K562 (cell line): ENCODE data around the gene KLHL29. TPM values are rescaled to one million over a fixed set of nuclear protein-coding genes. Genes with fewer than 3 reads are reported as not detected.

Experiments used
- ATAC-seq: fragments of 200-7000 bp; cut with Tn5 transposase; 3 replicates; pipeline ENCODE4 v1.9.1; 2020; ENCODE audit warnings: moderate library complexity
- BruUV-seq: library from RNA; stranded (reverse); fragments of 400-500 nt; replicated peaks from 2 replicates; lab custom pipeline; 2021; lab: Mats Ljungman, UMichigan
- CTCF ChIA-PET: fragments of 300-600 bp; formaldehyde crosslinking; extraction: SDS; loops from one replicate; lab custom pipeline; 2021; ENCODE audit warnings: low intra/inter-chr PET ratio; lab: Yijun Ruan, JAX
- POLR2A ChIA-PET: fragments of 300-600, 350-650 bp; sonication (Branson Sonifier 250); formaldehyde crosslinking; extraction: SDS; loops from one replicate; lab custom pipeline; 2021; ENCODE audit warnings: antibody characterized with exemption, inconsistent platforms; lab: Yijun Ruan, JAX
- DNase-seq, 4 experiments: peaks; one replicate each; pipeline versions ENCODE4 v3.0.0 to v3.0.0-alpha.2; 2011 to 2018; ENCODE audit warnings: low spot score in 3 of 4, mixed read lengths in 3 of 4; ENCODE audit errors: extremely low read depth in 1 of 4
- FAIRE-seq: peaks from 2 replicates; lab custom pipeline; 2011; peaks lifted over from hg19 to GRCh38; lab: Jason Lieb, UNC
- H2AFZ ChIP-seq: 2 replicates; pipeline ENCODE4 v1.6.0; 2011; ENCODE audit warnings: low read depth, low read length, control low read depth, inconsistent platforms
- H3K27ac ChIP-seq: fragments of 200-600 bp; 3 replicates; pipeline ENCODE4 v1.8.0; 2011; ENCODE audit warnings: low read depth, mild to moderate bottlenecking, control low read depth, inconsistent platforms, low read length, moderate library complexity, mixed read lengths; ENCODE audit errors: extremely low read depth
- H3K27me3 ChIP-seq, 2 experiments: fragments of 300-600 bp in 1 of 2; 2 replicates in 1 of 2; 3 replicates in 1 of 2; pipeline versions ENCODE4 v1.6.0 to v1.8.0; 2011; ENCODE audit warnings: inconsistent platforms in 2 of 2, low read length in 2 of 2, mild to moderate bottlenecking in 1 of 2, mixed read lengths in 1 of 2, moderate library complexity in 1 of 2; ENCODE audit not compliant: control insufficient read depth in 2 of 2, insufficient read depth in 2 of 2
- H3K36me3 ChIP-seq: fragments of 300-600 bp; 3 replicates; pipeline ENCODE4 v1.8.0; 2011; ENCODE audit warnings: mild to moderate bottlenecking, low read length, inconsistent platforms; ENCODE audit not compliant: control insufficient read depth, insufficient read depth
- H3K4me1 ChIP-seq, 2 experiments: fragments of 200-600 bp in 1 of 2; replicated peaks in 1 of 2; 2 replicates in 1 of 2; 3 replicates in 1 of 2; pipeline versions ENCODE4 v1.5.1 to v1.8.0; 2011; ENCODE audit warnings: inconsistent platforms in 2 of 2, low read length in 2 of 2, mild to moderate bottlenecking in 1 of 2, mixed read lengths in 1 of 2, moderate library complexity in 1 of 2; ENCODE audit not compliant: control insufficient read depth in 2 of 2, insufficient read depth in 2 of 2
- H3K4me2 ChIP-seq: 2 replicates; pipeline ENCODE4 v1.6.1; 2011; ENCODE audit warnings: low read length, control low read depth, inconsistent platforms, mixed read lengths; ENCODE audit not compliant: insufficient read depth
- H3K4me3 ChIP-seq: fragments of 200-600 bp; sonication (generic), shearing (Covaris generic); 2 replicates; pipeline ENCODE4 v1.5.1; 2016; ENCODE audit warnings: control low read depth, inconsistent platforms
- H3K79me2 ChIP-seq: fragments of 200-600 bp; 3 replicates; pipeline ENCODE4 v1.8.0; 2011; ENCODE audit warnings: low read length, inconsistent platforms; ENCODE audit not compliant: control insufficient read depth, insufficient read depth
- H3K9ac ChIP-seq, 2 experiments: 2 replicates each; pipeline versions ENCODE4 v1.6.0 to v1.6.1; 2011; ENCODE audit warnings: low read depth in 2 of 2, low read length in 2 of 2, control low read depth in 1 of 2, inconsistent platforms in 1 of 2, mild to moderate bottlenecking in 1 of 2, mixed read lengths in 1 of 2; ENCODE audit not compliant: insufficient read depth in 1 of 2
- H3K9me1 ChIP-seq: one replicate; pipeline ENCODE4 v1.6.0; 2011; ENCODE audit warnings: inconsistent platforms, mild to moderate bottlenecking, low read length, moderate library complexity; ENCODE audit not compliant: control insufficient read depth, insufficient read depth
- H3K9me3 ChIP-seq: replicated peaks from 2 replicates; pipeline ENCODE4 v1.5.1; 2011; ENCODE audit warnings: low read depth, low read length, inconsistent platforms; ENCODE audit not compliant: control insufficient read depth, insufficient read depth
- H4K20me1 ChIP-seq: replicated peaks from 2 replicates; pipeline ENCODE4 v1.6.1; 2011; ENCODE audit warnings: low read length, inconsistent platforms, mixed read lengths; ENCODE audit not compliant: control insufficient read depth, insufficient read depth
- BACH1 ChIP-seq: fragments of 200-800 bp; sonication (Bioruptor generic); IDR thresholded peaks from 2 replicates; pipeline ENCODE4 v1.6.1; 2016; ENCODE audit warnings: missing genetic modification characterization, missing compliant biosample characterization
- BRF1 ChIP-seq: IDR thresholded peaks from 3 replicates; pipeline ENCODE4 v1.6.1; 2011; ENCODE audit warnings: borderline replicate concordance, mild to moderate bottlenecking; ENCODE audit not compliant: insufficient read length; ENCODE audit errors: extremely low read depth
- CBFA2T2 ChIP-seq: fragments of 450-650 bp; conservative IDR thresholded peaks from 2 replicates; pipeline ENCODE4 v1.6.1; 2017; ENCODE audit warnings: mild to moderate bottlenecking
- CBX3 ChIP-seq, 2 experiments: IDR thresholded peaks; 1 replicate in 1 of 2; 2 replicates in 1 of 2; pipeline ENCODE4 v1.6.1; 2012; ENCODE audit warnings: inconsistent platforms in 2 of 2, low read length in 2 of 2, borderline replicate concordance in 1 of 2, control low read depth in 1 of 2
- CHD1 ChIP-seq: fragments of 200-600 bp; sonication (generic); IDR thresholded peaks from one replicate; pipeline ENCODE4 v1.6.1; 2012; ENCODE audit warnings: mild to moderate bottlenecking, moderate library complexity, low read length, inconsistent platforms
- DMBX1 ChIP-seq: fragments of 250-450 bp; sonication (Bioruptor Pico); IDR thresholded peaks from 2 replicates; pipeline ENCODE4 v1.8.0; 2022; ENCODE audit warnings: inconsistent platforms, mild to moderate bottlenecking, moderate library complexity, borderline replicate concordance
- MCM2 ChIP-seq: fragments of 450-650 bp; IDR thresholded peaks from 2 replicates; pipeline ENCODE4 v1.6.1; 2017; ENCODE audit warnings: low read depth, mild to moderate bottlenecking
- MTA3 ChIP-seq: fragments of 450-650 bp; formaldehyde crosslinking; IDR thresholded peaks from 2 replicates; pipeline ENCODE4 v1.6.1; 2017; ENCODE audit warnings: mild to moderate bottlenecking, borderline replicate concordance
- PBX2 ChIP-seq, 2 experiments: IDR thresholded peaks in 1 of 2; conservative IDR thresholded peaks in 1 of 2; 2 replicates each; pipeline ENCODE4 v1.6.1; 2016; ENCODE audit warnings: low read depth in 2 of 2, mild to moderate bottlenecking in 1 of 2, missing compliant biosample characterization in 1 of 2, missing genetic modification characterization in 1 of 2, moderate library complexity in 1 of 2
- POLR2G ChIP-seq: fragments of 200-400 bp; formaldehyde crosslinking; IDR thresholded peaks from 2 replicates; pipeline ENCODE4 v1.6.1; 2017; ENCODE audit warnings: low read depth, mild to moderate bottlenecking, antibody characterized with exemption, low read length, moderate library complexity
- TEAD4 ChIP-seq, 2 experiments: sonication (generic) in 1 of 2; formaldehyde crosslinking in 1 of 2; IDR thresholded peaks; 2 replicates each; pipeline versions ENCODE4 v1.6.1 to v1.8.0; 2012 to 2022; ENCODE audit warnings: borderline replicate concordance in 1 of 2, inconsistent platforms in 1 of 2, low read length in 1 of 2, mild to moderate bottlenecking in 1 of 2, missing genetic modification reagents in 1 of 2
- ZHX1 ChIP-seq: fragments of 150-350 bp; conservative IDR thresholded peaks from 2 replicates; pipeline ENCODE4 v1.6.1; 2014; ENCODE audit warnings: low read length
- ZNF316 ChIP-seq: fragments of 450-650 bp; IDR thresholded peaks from 2 replicates; pipeline ENCODE4 v1.6.1; 2016
- ZNF586 ChIP-seq: fragments of 450-650 bp; formaldehyde crosslinking; conservative IDR thresholded peaks from 2 replicates; pipeline ENCODE4 v1.4.0; 2020; ENCODE audit warnings: mild to moderate bottlenecking, moderate library complexity
- WGBS: fragments of 100-300 bp; shearing (Covaris generic); methylation state at CpG from one replicate; pipeline ENCODE4 v1.1.6; 2016; ENCODE audit warnings: low coverage, mixed read lengths; ENCODE audit not compliant: insufficient coverage; ENCODE audit errors: missing lambda C conversion rate; 5-methylcytosine and 5-hydroxymethylcytosine counted together
- in situ Hi-C: fragments of 300-500 bp; cut with MboI; formaldehyde crosslinking; loops from 4 replicates; pipeline ENCODE4 v1.15.0; 2018; ENCODE audit warnings: inconsistent platforms, mixed read lengths
- intact Hi-C: fragments of 100-400 bp; cut with micrococcal nuclease; formaldehyde crosslinking; loops from 2 replicates; pipeline ENCODE4 v1.14.2; 2022
- polyA plus RNA-seq, 8 experiments: library from polyadenylated mRNA; depleted of rRNA in 4 of 8; stranded (reverse) in 5 of 8; unstranded in 3 of 8; fragments of >200 nt; fragmentation: Nextera tagmentation in 2 of 8; fragmentation: Illumina TruSeq in 1 of 8; extraction: Ambion mirVana in 2 of 8; extraction: Trizol in 1 of 8; gene quantifications; 2 replicates each; pipeline versions ENCODE4 v1.2.1 to v1.2.3, GENCODE V29; 2011 to 2014; ENCODE audit warnings: inconsistent platforms in 1 of 8, missing spikeins in 1 of 8
- total RNA-seq, 7 experiments: library from RNA; depleted of rRNA in 6 of 7; stranded (reverse); fragments of >200 nt in 6 of 7; fragmentation: Illumina TruSeq in 2 of 7; extraction: Trizol in 2 of 7; gene quantifications; 2 replicates each; pipeline versions ENCODE4 v1.2.1 to v1.2.3, GENCODE V29; 2011 to 2021; ENCODE audit warnings: low replicate concordance in 1 of 7

The KLHL29 gene
- total and polyA plus RNA-seq, 9 of the 15 experiments (the other 6 are each of a cell fraction or from before 2014, with no cell fraction given) = 0.03 to 0.31 (median 0.08) TPM; not detected in 1

- Histone ChIP-seq H3K36me3 (no peaks in the 10 kb centered on the region), H3K9me1 (no peaks in the 10 kb centered on the region), H3K79me2 (no peaks in the 10 kb centered on the region), H4K20me1 (no peaks in the 10 kb centered on the region), H3K4me3 (no peak overlapping the region), H3K4me1 (peaks cover 0 to 3% of the 10 kb centered on the region in 2 experiments; a peak in 1 of 5 replicates), H3K9me3 (no peaks in the 10 kb centered on the region), H2AFZ (no peak overlapping the region), H3K9ac (no peak overlapping the region), H3K27me3 (peaks cover 0 to 27% of the 10 kb centered on the region in 2 experiments; a peak in 3 of 5 replicates), H3K4me2 (no peak overlapping the region), H3K27ac (no peak overlapping the region)
- FAIRE-seq = no peak
- ATAC-seq = no peak
- ChIA-PET POLR2A (no interaction called here), CTCF (no interaction called here)
- in situ Hi-C loops (no loop called here), intact Hi-C loops (no loop called here)
- 0% methylated on average over 4 of the region's 4 CpGs for WGBS
- no TSS peak for BruUV-seq
- DNase-seq = no peak
- TF ChIP-seq BACH1 (tag) = no peak
- no peak for TF ChIP-seq POLR2G
- TF ChIP-seq PBX2 (CRISPR knock-in tag; IDR thresholded peaks at IDR 0.05; ENCODE audit: low read depth) = no peak
- TF ChIP-seq PBX2 (tag; conservative IDR thresholded peaks at IDR 0.05; ENCODE audit: low read depth) = no peak
- no peak for TF ChIP-seq ZNF316
- no peak for TF ChIP-seq ZHX1
- no peak for TF ChIP-seq MTA3
- TF ChIP-seq ZNF586 (CRISPR knock-in tag) = no peak
- TF ChIP-seq TEAD4 (IDR thresholded peaks at IDR 0.05; ENCODE audit: low read length) = no peak
- no peak for TF ChIP-seq TEAD4 (CRISPR knock-in tag; IDR thresholded peaks at IDR 0.05; ENCODE audit: borderline replicate concordance)
- no peak for TF ChIP-seq BRF1
- TF ChIP-seq MCM2 = no peak
- TF ChIP-seq CBX3 (IDR thresholded peaks at IDR 0.05; ENCODE audit: borderline replicate concordance in 1 of 2, low read length in 2 of 2) = no peak
- no peak for TF ChIP-seq CBFA2T2
- no peak for TF ChIP-seq DMBX1 (CRISPR knock-in tag)
- no peak for TF ChIP-seq CHD1
These were observed 39.0 kb upstream of the KLHL29 start for GRCh38 chr2:23346029-23346428.
